WTC11 (cell line): ENCODE measurements around the gene TLCD3B. TPM values are rescaled to one million over a fixed set of nuclear protein-coding genes. Genes with fewer than 3 reads are reported as not detected.

Experiments
- ARID4B ChIP-seq: sonication (generic); formaldehyde crosslinking; IDR thresholded peaks from 2 replicates; pipeline ENCODE4 v1.8.0; 2023; ENCODE audit warnings: missing genetic modification reagents, mild to moderate bottlenecking, borderline replicate concordance
- ATF2 ChIP-seq: sonication (generic); formaldehyde crosslinking; IDR thresholded peaks from 2 replicates; pipeline ENCODE4 v1.8.1; 2022; ENCODE audit warnings: low read depth, missing genetic modification reagents, borderline replicate concordance
- CTCF ChIP-seq: fragments of 200-600 bp; IDR thresholded peaks from 2 replicates; pipeline ENCODE4 v1.8.0; 2022; ENCODE audit warnings: antibody characterized with exemption
- ETV6 ChIP-seq: sonication (generic); formaldehyde crosslinking; IDR thresholded peaks from 2 replicates; pipeline ENCODE4 v1.8.1; 2022; ENCODE audit warnings: mild to moderate bottlenecking, missing genetic modification reagents
- FOXK1 ChIP-seq: sonication (generic); formaldehyde crosslinking; IDR thresholded peaks from 2 replicates; pipeline ENCODE4 v1.8.0; 2022; ENCODE audit warnings: mild to moderate bottlenecking, moderate library complexity, missing genetic modification reagents
- FOXP4 ChIP-seq: sonication (generic); formaldehyde crosslinking; IDR thresholded peaks from 2 replicates; pipeline ENCODE4 v1.8.0; 2022; ENCODE audit warnings: mild to moderate bottlenecking, missing genetic modification reagents
- HMGA2 ChIP-seq: fragments of 250-450 bp; sonication (Bioruptor Pico); IDR thresholded peaks from 2 replicates; pipeline ENCODE4 v1.4.0; 2021; ENCODE audit warnings: mild to moderate bottlenecking, moderate library complexity
- MAX ChIP-seq: sonication (generic); formaldehyde crosslinking; IDR thresholded peaks from 2 replicates; pipeline ENCODE4 v1.8.0; 2022; ENCODE audit warnings: mild to moderate bottlenecking, missing genetic modification reagents
- MYBL2 ChIP-seq: sonication (generic); formaldehyde crosslinking; IDR thresholded peaks from 2 replicates; pipeline ENCODE4 v1.8.1; 2023; ENCODE audit warnings: mild to moderate bottlenecking, moderate library complexity, missing genetic modification reagents
- NR3C1 ChIP-seq: sonication (generic); formaldehyde crosslinking; conservative IDR thresholded peaks from 2 replicates; pipeline ENCODE4 v1.8.1; 2023; ENCODE audit warnings: low read depth, mild to moderate bottlenecking, missing genetic modification reagents
- PREB ChIP-seq: sonication (generic); formaldehyde crosslinking; IDR thresholded peaks from 2 replicates; pipeline ENCODE4 v1.8.1; 2022; ENCODE audit warnings: mild to moderate bottlenecking, missing genetic modification reagents, moderate library complexity, borderline replicate concordance
- SOX15 ChIP-seq: fragments of 250-450 bp; sonication (Bioruptor Pico); IDR thresholded peaks from 2 replicates; pipeline ENCODE4 v1.9.0; 2021; ENCODE audit warnings: mild to moderate bottlenecking
- STAT6 ChIP-seq: sonication (generic); formaldehyde crosslinking; conservative IDR thresholded peaks from 2 replicates; pipeline ENCODE4 v1.8.1; 2023; ENCODE audit warnings: mild to moderate bottlenecking, low read depth, missing genetic modification reagents, moderate library complexity
- ZNF219 ChIP-seq: sonication (generic); formaldehyde crosslinking; IDR thresholded peaks from 2 replicates; pipeline ENCODE4 v1.8.0; 2023; ENCODE audit warnings: missing genetic modification reagents, mild to moderate bottlenecking, borderline replicate concordance
- ZNF396 ChIP-seq: fragments of 250-450 bp; sonication (Bioruptor Pico); IDR thresholded peaks from 2 replicates; pipeline ENCODE4 v1.8.0; 2021; ENCODE audit warnings: mild to moderate bottlenecking, moderate library complexity, borderline replicate concordance
- ZNF416 ChIP-seq: fragments of 250-450 bp; sonication (Bioruptor Pico); IDR thresholded peaks from 2 replicates; pipeline ENCODE4 v1.9.0; 2021; ENCODE audit warnings: mild to moderate bottlenecking, inconsistent platforms
- ZNF532 ChIP-seq: fragments of 250-450 bp; sonication (Bioruptor Pico); IDR thresholded peaks from 2 replicates; pipeline ENCODE4 v1.9.0; 2021; ENCODE audit warnings: mild to moderate bottlenecking, borderline replicate concordance
- ZNF671 ChIP-seq: fragments of 250-450 bp; sonication (Bioruptor Pico); IDR thresholded peaks from 2 replicates; pipeline ENCODE4 v1.8.0; 2021; ENCODE audit warnings: mild to moderate bottlenecking
- total RNA-seq: library from RNA; stranded (reverse); gene quantifications from 3 replicates; pipeline ENCODE4 v1.2.3, GENCODE V29; 2021

The TLCD3B gene
- total RNA-seq, 1 experiment from 2014 or later = 28.1 TPM

- TF ChIP-seq ZNF532 (no peak), HMGA2 (CRISPR knock-in tag) (no peak), MYBL2 (CRISPR knock-in tag) (no peak), ETV6 (no peak), SOX15 (CRISPR knock-in tag) (no peak), ZNF416 (CRISPR knock-in tag) (no peak), STAT6 (CRISPR knock-in tag) (no peak), PREB (CRISPR knock-in tag) (no peak), ATF2 (CRISPR knock-in tag) (no peak), NR3C1 (CRISPR knock-in tag) (no peak), FOXP4 (peak; percentile 76; the same call in 1 of the 2 replicates), ARID4B (CRISPR knock-in tag) (peak; percentile 90; the same call in 1 of the 2 replicates), MAX (CRISPR knock-in tag) (peak; percentile 44; the same call in 1 of the 2 replicates), CTCF (no peak), ZNF219 (CRISPR knock-in tag) (peak; percentile 90; the same call in 1 of the 2 replicates), ZNF671 (CRISPR knock-in tag) (no peak), FOXK1 (0 out of 2 replicates have a peak, but pooled peaks have one; percentile 60), ZNF396 (CRISPR knock-in tag) (no peak)
These were observed 2.5 kb downstream of the TLCD3B start (continued) for GRCh38 chr16:30028438-30029076.
